ENCODE data around the gene CXCL5. TPM values are rescaled to one million over a fixed set of nuclear protein-coding genes. Genes with fewer than 3 reads are reported as not detected.

CXCL5 gene
- total RNA-seq, 1 experiment from 2014 or later: 0.10 TPM

- TF ChIP-seq CTCF (IDR thresholded peaks at IDR 0.05): no peak
- H3K27me3 ChIP-seq (ENCODE audit: control insufficient read depth, insufficient read depth, low read length): peaks cover 3% of the 10 kb centered on the region; the same call in 1 of the 2 replicates
- ATAC-seq: no peak
- intact Hi-C loops (cut with micrococcal nuclease; ENCODE audit: unreplicated experiment): no loop called here
- in situ Hi-C loops (cut with HindIII; ENCODE audit: low pct_unique_long_range_greater_than_20kb, low sequenced_read_pairs): no loop called here
- H3K36me3 ChIP-seq (ENCODE audit: control insufficient read depth, insufficient read depth, low read length): no peaks in the 10 kb centered on the region
- no peaks in the 10 kb centered on the region for H3K9me3 ChIP-seq (ENCODE audit: control insufficient read depth, insufficient read depth, low read depth, low read length)
- no peak for DNase-seq (ENCODE audit: low read depth, low spot score)
- ChIA-PET CTCF (no interaction called here), POLR2A (interaction anchor here (0.5 to 0.7 kb wide), 2 partner anchors 384 to 645 kb away, joined by 3 to 4 read pairs; no protein-coding TSS in a partner anchor)
- no TSS peak for BruUV-seq (replicated peaks)
- H3K4me1 ChIP-seq (ENCODE audit: control insufficient read depth, insufficient read depth, low read length): no peaks in the 10 kb centered on the region
- no peak overlapping the region for H3K27ac ChIP-seq (ENCODE audit: low read length)
- H3K4me3 ChIP-seq (ENCODE audit: low read depth in 2 of 2, low read length in 2 of 2): no peak overlapping the region
Observed at GRCh38 chr4:73947239-73947985, 51.1 kb downstream of the CXCL5 start.

- Histone ChIP-seq H3K27me3 (ENCODE audit: control insufficient read depth, insufficient read depth, low read length) (peaks cover 3% of the 10 kb centered on the region; the same call in 1 of the 2 replicates), H3K9me3 (ENCODE audit: control insufficient read depth, insufficient read depth, low read depth, low read length) (no peaks in the 10 kb centered on the region), H3K4me3 (ENCODE audit: low read depth in 2 of 2, low read length in 2 of 2) (no peak overlapping the region), H3K36me3 (ENCODE audit: control insufficient read depth, insufficient read depth, low read length) (no peaks in the 10 kb centered on the region), H3K4me1 (ENCODE audit: control insufficient read depth, insufficient read depth, low read length) (no peaks in the 10 kb centered on the region), H3K27ac (ENCODE audit: low read length) (no peak overlapping the region)
- CTCF ChIA-PET: no interaction called here
- intact Hi-C loops (cut with micrococcal nuclease; ENCODE audit: unreplicated experiment): no loop called here
- POLR2A ChIA-PET: no interaction called here
- DNase-seq (ENCODE audit: low read depth, low spot score) (no peak), ATAC-seq (no peak)
- TF ChIP-seq REST (IDR thresholded peaks at IDR 0.05; ENCODE audit: insufficient read depth in 1 of 2, low read depth in 2 of 2, low read length in 1 of 2) (no peak), TCF7L2 (IDR thresholded peaks at IDR 0.05; ENCODE audit: low read depth, low read length) (no peak), CTCF (IDR thresholded peaks at IDR 0.05) (no peak), SIN3A (IDR thresholded peaks at IDR 0.05; ENCODE audit: borderline replicate concordance, insufficient read depth, low read depth, low read length) (no peak)
- BruUV-seq (replicated peaks): no TSS peak
- in situ Hi-C loops (cut with HindIII; ENCODE audit: low pct_unique_long_range_greater_than_20kb, low sequenced_read_pairs): no loop called here
Observed at GRCh38 chr4:73945674-73946449, 52.6 kb downstream of the CXCL5 start.

Other genes starting within 250 kb of the CXCL5 start
- 0.33 TPM for gene CXCL6, start 162.0 kb downstream of the CXCL5 start, total RNA-seq (2021; ENCODE audit: unreplicated experiment)
- 0.51 TPM for gene PF4V1, start 145.4 kb downstream of the CXCL5 start, total RNA-seq (2021; ENCODE audit: unreplicated experiment)
- 12.8 TPM for gene CXCL1, start 129.3 kb downstream of the CXCL5 start, total RNA-seq (2021; ENCODE audit: unreplicated experiment)
- not detected for gene PF4, start 16.6 kb downstream of the CXCL5 start, total RNA-seq (2021; ENCODE audit: unreplicated experiment)
- gene PPBP, start 10.5 kb downstream of the CXCL5 start, total RNA-seq (2021; ENCODE audit: unreplicated experiment): not detected
- gene CXCL3, start 40.0 kb upstream of the CXCL5 start, total RNA-seq (2021; ENCODE audit: unreplicated experiment): 0.23 TPM
- gene CXCL2, start 100.5 kb upstream of the CXCL5 start, total RNA-seq (2021; ENCODE audit: unreplicated experiment): 0.80 TPM
- gene MTHFD2L, start 159.4 kb upstream of the CXCL5 start, total RNA-seq (2021; ENCODE audit: unreplicated experiment): 6.6 TPM

All from Panc1 (cell line).